AG09309 (cell line): Measurements from ENCODE around the gene CXCR6.

ENCODE experiments used
- DNase-seq: peaks from one replicate; pipeline ENCODE4 v3.0.0-alpha.2; 2010; ENCODE audit warnings: low read depth
- H3K4me3 ChIP-seq: 2 replicates; pipeline ENCODE4 v1.5.1; 2011; ENCODE audit warnings: mild to moderate bottlenecking, low read depth, low read length, moderate library complexity; ENCODE audit not compliant: control insufficient read depth
- TF ChIP-seq, protein P1 (sequence below): IDR thresholded peaks from 2 replicates; pipeline ENCODE4 v1.5.1; 2011; ENCODE audit warnings: mild to moderate bottlenecking, low read depth, low read length, inconsistent platforms; ENCODE audit not compliant: insufficient read depth, control insufficient read depth; ENCODE audit errors: missing control alignments

CXCR6 gene

DNA sequence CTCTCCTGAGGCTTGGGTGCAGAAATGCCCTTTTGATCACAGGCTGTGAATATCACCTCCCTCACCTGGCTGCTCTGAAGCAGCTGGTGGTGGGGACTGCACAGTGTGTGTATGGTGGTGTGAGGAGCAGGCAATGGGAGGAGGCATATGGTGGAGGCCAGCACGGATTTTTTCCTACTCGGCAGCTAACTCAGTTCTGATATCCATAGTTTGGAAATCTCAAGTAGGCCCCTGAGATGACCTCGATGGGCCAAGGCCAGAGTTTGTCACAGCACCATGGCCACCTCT is 21.3 kb upstream of the CXCR6 start:
- H3K4me3 ChIP-seq: no peak overlapping the region
- TF ChIP-seq, protein P1, sequence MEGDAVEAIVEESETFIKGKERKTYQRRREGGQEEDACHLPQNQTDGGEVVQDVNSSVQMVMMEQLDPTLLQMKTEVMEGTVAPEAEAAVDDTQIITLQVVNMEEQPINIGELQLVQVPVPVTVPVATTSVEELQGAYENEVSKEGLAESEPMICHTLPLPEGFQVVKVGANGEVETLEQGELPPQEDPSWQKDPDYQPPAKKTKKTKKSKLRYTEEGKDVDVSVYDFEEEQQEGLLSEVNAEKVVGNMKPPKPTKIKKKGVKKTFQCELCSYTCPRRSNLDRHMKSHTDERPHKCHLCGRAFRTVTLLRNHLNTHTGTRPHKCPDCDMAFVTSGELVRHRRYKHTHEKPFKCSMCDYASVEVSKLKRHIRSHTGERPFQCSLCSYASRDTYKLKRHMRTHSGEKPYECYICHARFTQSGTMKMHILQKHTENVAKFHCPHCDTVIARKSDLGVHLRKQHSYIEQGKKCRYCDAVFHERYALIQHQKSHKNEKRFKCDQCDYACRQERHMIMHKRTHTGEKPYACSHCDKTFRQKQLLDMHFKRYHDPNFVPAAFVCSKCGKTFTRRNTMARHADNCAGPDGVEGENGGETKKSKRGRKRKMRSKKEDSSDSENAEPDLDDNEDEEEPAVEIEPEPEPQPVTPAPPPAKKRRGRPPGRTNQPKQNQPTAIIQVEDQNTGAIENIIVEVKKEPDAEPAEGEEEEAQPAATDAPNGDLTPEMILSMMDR: no peak
- DNase-seq: no peak

DNA sequence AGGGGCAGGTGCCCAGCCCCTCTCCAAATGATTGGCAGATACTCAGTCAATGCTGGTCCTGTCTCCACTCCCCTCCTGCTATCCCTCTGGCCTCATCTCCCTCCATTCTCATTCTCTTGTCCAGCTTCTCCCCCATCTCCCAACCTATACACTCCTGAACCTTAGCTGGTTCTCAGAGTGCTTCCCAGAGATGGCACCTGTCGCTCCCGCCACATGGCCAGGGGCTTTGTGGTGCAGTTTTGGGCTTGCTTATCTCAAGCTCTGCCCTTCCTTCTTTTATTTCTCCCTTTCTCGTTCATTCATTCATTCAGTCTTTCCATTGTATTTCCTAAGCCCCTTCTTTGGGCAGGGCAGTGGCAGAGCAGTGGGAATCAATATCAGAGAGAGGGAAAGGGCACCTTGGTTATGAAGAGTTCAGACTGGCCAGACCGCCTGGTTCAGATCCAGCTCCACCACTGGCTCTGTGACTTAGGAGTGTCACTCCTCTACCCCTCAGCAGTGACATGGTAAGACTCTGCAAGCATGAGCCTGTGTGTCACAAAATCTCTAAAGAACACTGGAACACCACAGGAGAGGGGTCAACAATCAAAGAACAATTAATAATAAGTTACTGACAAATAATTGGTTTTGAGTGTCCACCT is 20.2 kb upstream of the CXCR6 start:
- TF ChIP-seq, protein P1: no peak
- no peak for DNase-seq
- H3K4me3 ChIP-seq: no peak overlapping the region

DNA sequence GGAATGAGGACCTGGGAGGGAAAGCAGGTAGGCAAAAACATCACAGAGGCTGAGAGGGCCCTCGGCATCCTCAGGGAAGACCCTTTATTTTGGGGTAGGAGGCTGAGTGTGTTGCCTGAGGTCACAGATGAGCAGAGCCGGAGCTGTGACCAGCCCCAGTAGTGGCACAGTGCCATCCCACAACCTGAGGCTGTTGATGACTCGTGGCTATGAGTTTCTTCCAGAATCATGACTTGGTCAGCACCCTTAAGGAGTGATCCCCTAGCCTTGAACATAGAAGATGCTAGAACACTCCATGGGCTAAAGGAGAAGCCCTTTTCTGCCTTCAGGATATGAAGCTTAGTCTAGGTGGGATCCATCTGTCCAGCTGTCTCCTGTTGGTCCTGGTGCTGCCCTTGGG is 19.5 kb upstream of the CXCR6 start:
- TF ChIP-seq, protein P1: no peak
- no peak overlapping the region for H3K4me3 ChIP-seq
- DNase-seq: no peak

DNA sequence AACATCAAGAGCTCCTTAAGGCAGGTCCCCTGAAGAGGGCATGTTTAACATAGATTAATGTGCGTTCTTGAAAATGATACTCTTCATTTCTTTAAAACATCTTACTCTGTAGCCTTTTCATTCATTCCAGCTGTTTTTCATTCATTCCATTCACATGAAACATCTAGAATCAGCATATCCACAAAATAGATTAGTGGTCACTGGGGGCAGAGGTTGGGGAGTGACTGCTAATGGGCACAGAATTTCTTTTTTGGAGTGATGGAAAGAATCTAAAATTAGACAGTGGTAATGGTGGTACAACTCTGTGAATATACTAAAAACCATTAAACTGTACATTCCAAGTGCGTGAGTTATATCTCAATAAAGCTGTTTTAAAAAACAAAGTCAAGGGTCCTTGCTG is 15.4 kb upstream of the CXCR6 start:
- TF ChIP-seq, protein P1: no peak
- peak; percentile 27 for DNase-seq

DNA sequence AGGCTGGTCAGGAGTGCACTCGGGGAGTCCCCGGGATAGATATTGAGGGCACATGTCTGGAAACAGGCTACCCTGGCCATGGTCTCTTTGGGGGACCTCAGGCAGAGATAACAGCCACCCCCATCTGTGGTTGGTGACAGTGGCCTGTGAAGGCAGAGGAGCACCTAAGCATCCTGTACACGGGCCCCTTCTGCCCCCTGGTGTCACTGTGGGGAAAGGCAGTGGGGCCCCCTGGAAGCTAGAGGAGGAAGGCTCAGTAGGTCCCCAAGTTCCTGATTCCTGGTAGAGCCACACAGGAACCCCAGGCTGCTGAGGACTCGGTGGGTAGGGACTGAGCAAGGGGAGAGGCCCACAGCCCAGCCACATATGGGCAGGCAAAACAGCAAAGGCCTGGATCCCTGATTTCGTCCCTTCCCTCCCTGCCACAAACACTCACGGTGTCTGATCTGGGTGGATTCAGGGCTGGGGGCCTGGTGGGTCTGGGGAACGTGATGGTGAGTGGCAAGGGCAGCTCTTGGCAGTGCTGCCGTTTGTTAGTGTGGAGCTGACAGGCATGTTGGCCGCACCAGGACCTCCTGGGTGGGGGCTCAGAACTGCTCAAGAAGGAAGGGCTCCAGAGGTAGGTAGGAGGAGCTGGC is 14.1 kb upstream of the CXCR6 start:
- H3K4me3 ChIP-seq: no peak overlapping the region
- TF ChIP-seq, protein P1: peak; percentile 91
- DNase-seq: no peak

More for the DNA sequence above, 15.4 kb upstream of the CXCR6 start:
- H3K4me3 ChIP-seq: no peak overlapping the region

DNA sequence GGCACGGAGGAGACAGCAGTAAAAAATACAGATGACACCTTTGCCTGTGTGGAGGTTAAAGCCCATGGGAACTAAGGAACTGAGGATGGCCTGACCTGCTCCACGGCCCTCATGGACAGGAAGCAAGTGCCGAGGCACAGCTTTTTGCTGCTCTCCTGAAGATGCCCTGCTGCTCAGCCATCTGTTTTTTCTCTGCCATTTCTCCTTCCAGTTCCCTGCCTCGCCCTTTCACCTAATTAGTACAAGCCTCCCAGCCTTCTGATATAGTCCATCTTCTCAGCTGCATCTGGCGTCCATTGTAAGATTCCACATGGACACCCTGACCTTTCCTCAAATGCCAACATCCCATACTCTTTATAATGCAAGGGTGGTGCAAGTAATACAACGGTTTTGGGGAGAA is 11.8 kb upstream of the CXCR6 start:
- DNase-seq: no peak

More for the DNA sequence above, 11.8 kb upstream of the CXCR6 start:
- TF ChIP-seq, protein P1: no peak
- H3K4me3 ChIP-seq: no peak overlapping the region
